ENCODE measurements around the gene PERCC1. TPM values are rescaled to one million over a fixed set of nuclear protein-coding genes. Genes with fewer than 3 reads are reported as not detected.

Gene PERCC1
- total and polyA plus RNA-seq, 2 of the 4 experiments (the other 2 are of a cell fraction) = not detected

DNA sequence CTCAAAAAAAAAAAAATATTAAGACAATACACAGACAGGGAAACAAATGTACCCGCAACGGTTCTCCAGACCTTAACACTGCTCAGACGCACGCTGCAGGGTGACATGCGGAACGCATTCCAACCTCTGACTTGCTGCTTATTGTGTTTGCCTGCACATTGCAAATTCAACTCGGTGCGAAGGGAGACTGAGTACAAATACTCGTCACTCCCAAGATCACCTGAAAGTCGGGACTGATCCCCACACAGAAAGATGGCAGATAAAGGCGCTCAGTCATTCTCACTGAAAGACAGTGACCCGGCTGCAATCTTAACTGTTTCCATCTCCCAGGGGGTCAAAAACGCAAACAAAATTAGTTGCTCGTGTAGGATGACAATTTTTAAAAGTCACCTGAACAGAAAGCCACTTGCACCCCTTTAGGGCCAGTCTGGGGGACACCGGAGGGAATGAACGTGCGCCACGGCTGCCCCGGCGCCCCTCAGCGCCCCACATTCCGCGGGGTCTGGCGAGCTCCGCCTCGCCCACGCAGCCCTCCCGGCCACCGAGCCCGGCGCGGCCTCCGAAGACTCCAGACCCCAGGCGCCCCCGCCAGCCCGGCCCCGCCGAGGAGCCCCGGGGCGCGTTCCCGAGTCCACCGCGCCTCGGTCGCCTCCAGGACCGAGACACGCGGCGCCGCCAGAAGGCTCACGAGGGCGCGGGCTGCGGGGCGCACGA lies 43.4 kb downstream of the PERCC1 start (continued):
- TF ChIP-seq MAZ (IDR thresholded peaks at IDR 0.05; ENCODE audit: borderline replicate concordance, low read depth, low read length) = no peak

DNA sequence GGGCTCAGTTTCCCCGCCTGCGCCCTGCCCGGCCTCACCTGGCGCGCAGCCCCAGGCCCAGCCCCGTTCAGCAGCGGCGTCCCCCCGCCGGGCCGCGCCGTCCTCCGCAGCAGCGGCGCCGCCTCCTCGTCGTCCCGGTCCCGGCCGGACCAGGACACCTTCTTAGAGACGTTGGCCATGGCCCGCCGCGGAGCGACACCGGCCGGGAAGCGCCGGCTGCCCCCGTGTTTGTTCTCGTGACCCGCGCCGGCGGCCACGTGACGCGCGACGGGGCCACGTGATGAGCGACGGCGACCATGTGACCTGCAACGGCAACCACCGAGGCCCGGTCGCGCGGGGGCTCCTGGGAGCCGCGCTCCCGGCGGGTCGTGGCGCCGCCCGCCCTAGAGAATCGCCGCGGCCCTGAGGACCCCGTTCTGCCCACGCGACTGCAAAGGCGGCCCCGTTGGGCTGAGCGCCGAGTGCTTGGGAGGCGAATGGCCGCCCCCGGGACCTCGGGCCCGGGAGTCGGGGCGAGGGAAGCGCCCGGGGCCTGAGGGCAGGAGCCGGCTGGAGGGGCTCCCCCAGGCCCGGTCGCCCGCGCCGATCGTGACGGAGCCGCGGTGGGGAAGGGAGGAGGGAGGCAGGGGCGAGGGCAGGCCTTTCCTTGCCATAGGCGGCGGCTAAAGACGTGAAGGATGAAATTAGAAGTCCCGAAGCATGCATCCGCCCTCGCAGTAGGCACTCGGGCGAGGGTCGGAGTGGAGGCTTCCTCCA lies 44.1 kb downstream of the PERCC1 start, which contains the start of gene CLCN7:
TSS of gene CLCN7 (minus strand) at position 233 of the 756 bp plus-strand sequence. CDS start at position 179, 54 bp downstream.
- dilution Hi-C loops (cut with HindIII; ENCODE audit: low sequenced_read_pairs, unreplicated experiment) (no loop called here), in situ Hi-C loops (cut with MboI; ENCODE audit: low sequenced_read_pairs) (no loop called here), intact Hi-C loops (cut with micrococcal nuclease) (loop anchor here (10.0 kb wide), 1 partner anchor 50 kb away; the partner anchor contains the start of gene UQCC4)
- peak within 1 kb of the TSS; percentile 77 for H2BK5ac ChIP-seq (ENCODE audit: low read depth, low read length, poor library complexity, severe bottlenecking)
- no peak within 1 kb of the TSS for H2BK15ac ChIP-seq (ENCODE audit: low read depth, low read length)
- peak within 1 kb of the TSS; percentile 87 for H2AK5ac ChIP-seq (ENCODE audit: low read depth, low read length)
- H3K14ac ChIP-seq (replicated peaks; ENCODE audit: low read depth, low read length) = peak within 1 kb of the TSS; percentile 60
- peak within 1 kb of the TSS; percentile 84 for H4K5ac ChIP-seq (ENCODE audit: low read depth, low read length)
- H4K91ac ChIP-seq (ENCODE audit: insufficient read depth, low read depth, low read length) = peak within 1 kb of the TSS; percentile 81
- CTCF ChIA-PET = no interaction called here
- peaks cover 3% of the 10 kb centered on the region; the same call in 1 of the 2 replicates for H3K36me3 ChIP-seq (ENCODE audit: control insufficient read depth, insufficient read depth, low read length)
- H3K4me3 ChIP-seq (ENCODE audit: insufficient read depth, low read depth, low read length) = peak within 1 kb of the TSS; percentile 94
- peaks cover 8% of the 10 kb centered on the region; the same call in 1 of the 2 replicates for H3K9me1 ChIP-seq (ENCODE audit: insufficient read depth, low read length)
- 0 out of 2 replicates have a peak, but pooled peaks have one; percentile 5 for TF ChIP-seq MAZ (IDR thresholded peaks at IDR 0.05; ENCODE audit: borderline replicate concordance, low read depth, low read length)
- no peak for TF ChIP-seq NFE2L2 (IDR thresholded peaks at IDR 0.05; ENCODE audit: low read depth, low read length)
- TF ChIP-seq SMC3 (IDR thresholded peaks at IDR 0.05; ENCODE audit: low read depth, low read length) = no peak
- no peak for TF ChIP-seq CEBPB (IDR thresholded peaks at IDR 0.05; ENCODE audit: low read depth, low read length)
- TF ChIP-seq POLR2A (IDR thresholded peaks at IDR 0.05; ENCODE audit: low read depth, low read length) = peak; percentile 85
- TF ChIP-seq RCOR1 (IDR thresholded peaks at IDR 0.05; ENCODE audit: insufficient replicate concordance, low read length) = no peak
- TF ChIP-seq CHD1 (IDR thresholded peaks at IDR 0.05; ENCODE audit: low read depth, low read length) = no peak
- TF ChIP-seq, protein P1, sequence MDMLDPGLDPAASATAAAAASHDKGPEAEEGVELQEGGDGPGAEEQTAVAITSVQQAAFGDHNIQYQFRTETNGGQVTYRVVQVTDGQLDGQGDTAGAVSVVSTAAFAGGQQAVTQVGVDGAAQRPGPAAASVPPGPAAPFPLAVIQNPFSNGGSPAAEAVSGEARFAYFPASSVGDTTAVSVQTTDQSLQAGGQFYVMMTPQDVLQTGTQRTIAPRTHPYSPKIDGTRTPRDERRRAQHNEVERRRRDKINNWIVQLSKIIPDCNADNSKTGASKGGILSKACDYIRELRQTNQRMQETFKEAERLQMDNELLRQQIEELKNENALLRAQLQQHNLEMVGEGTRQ (IDR thresholded peaks at IDR 0.05; ENCODE audit: low read depth, low read length) = peak; percentile 100
- TF ChIP-seq FOS (IDR thresholded peaks at IDR 0.05; ENCODE audit: low read depth, low read length) = peak; percentile 100
- peak; percentile 73; the same call in 1 of the 2 replicates for TF ChIP-seq BHLHE40 (IDR thresholded peaks at IDR 0.05; ENCODE audit: low read depth, low read length)
- peak; percentile 57; the same call in 1 of the 2 replicates for TF ChIP-seq MXI1 (IDR thresholded peaks at IDR 0.05; ENCODE audit: borderline replicate concordance, low read depth, low read length)
- H2BK20ac ChIP-seq (ENCODE audit: low read depth, low read length) = no peak within 1 kb of the TSS
- peak within 1 kb of the TSS; percentile 78 for H3K9ac ChIP-seq (ENCODE audit: low read depth, low read length)
- peak within 1 kb of the TSS; percentile 99 for H3K4me2 ChIP-seq (ENCODE audit: low read depth, low read length)
- peaks cover 24 to 46% of the 10 kb centered on the region in 2 experiments for H3K79me1 ChIP-seq (ENCODE audit: low read depth in 1 of 2, low read length in 2 of 2)
- 2% methylated on average over 55 of the region's 99 CpGs; no CpG with 5 or more reads in 1 of the 2 experiments for WGBS, 2 experiments (ENCODE audit: extremely low coverage in 2 of 2, insufficient read length in 1 of 2)
- peak within 1 kb of the TSS; percentile 89 for H3K4ac ChIP-seq (ENCODE audit: low read depth, low read length)
- H3K9me3 ChIP-seq (ENCODE audit: control insufficient read depth, insufficient read depth, low read length) = peaks cover 3% of the 10 kb centered on the region; the same call in 1 of the 2 replicates
- H4K20me1 ChIP-seq (ENCODE audit: insufficient read depth, low read length) = peaks cover 19% of the 10 kb centered on the region; the same call in 1 of the 2 replicates
- H2BK120ac ChIP-seq (ENCODE audit: low read depth, low read length) = peak within 1 kb of the TSS; percentile 30
- ATAC-seq (ENCODE audit: low read depth) (peak; percentile 91), DNase-seq (peak; percentile 82)
- H3K27ac ChIP-seq (ENCODE audit: insufficient read depth, low read length) = peak within 1 kb of the TSS; percentile 83
- H3K4me1 ChIP-seq (ENCODE audit: control insufficient read depth, insufficient read depth, low read length) = 0 out of 2 replicates have a peak, but pooled peaks cover 7% of the 10 kb centered on the region
- H4K8ac ChIP-seq (ENCODE audit: low read depth in 2 of 2, low read length in 2 of 2) = peak within 1 kb of the TSS; percentile 99 to 100
- peak within 1 kb of the TSS; percentile 99 for H2AFZ ChIP-seq (replicated peaks; ENCODE audit: low read length, poor library complexity)
- H2AK9ac ChIP-seq (replicated peaks; ENCODE audit: low read depth, low read length, poor library complexity) = peak within 1 kb of the TSS; percentile 99
- no TSS peak for BruUV-seq (replicated peaks)
- H3K23ac ChIP-seq (ENCODE audit: low read depth, low read length) = peak within 1 kb of the TSS; percentile 69
- POLR2A ChIA-PET (ENCODE audit: unreplicated experiment) = no interaction called here
- no peaks in the 10 kb centered on the region for H3K27me3 ChIP-seq (ENCODE audit: control insufficient read depth, insufficient read depth, low read length)
- H3K56ac ChIP-seq (ENCODE audit: extremely low read depth, insufficient read depth, low read length) = peak within 1 kb of the TSS; percentile 67
- no peak within 1 kb of the TSS; the same call in 1 of the 2 replicates for H3K18ac ChIP-seq (ENCODE audit: low read depth, low read length)

All from IMR-90 (cell line).